Endothelial cell (in vitro differentiated cells): ENCODE measurements around the gene WDR37. TPM values are rescaled to one million over a fixed set of nuclear protein-coding genes. Genes with fewer than 3 reads are reported as not detected.

Source experiments
- DNase-seq: peaks from one replicate; pipeline ENCODE4 v3.0.0; 2021; ENCODE audit warnings: low spot score
- H3K27ac Mint-ChIP-seq: one replicate; pipeline ENCODE4 v1.8.0; 2021; ENCODE audit warnings: mixed read lengths, inconsistent platforms; ENCODE audit not compliant: unreplicated experiment
- H3K27me3 Mint-ChIP-seq: one replicate; pipeline ENCODE4 v1.8.0; 2021; ENCODE audit warnings: mild to moderate bottlenecking, moderate library complexity, mixed read lengths, inconsistent platforms; ENCODE audit not compliant: unreplicated experiment
- H3K36me3 Mint-ChIP-seq: one replicate; pipeline ENCODE4 v1.8.0; 2021; ENCODE audit warnings: mild to moderate bottlenecking, low read depth, mixed read lengths, inconsistent platforms; ENCODE audit not compliant: unreplicated experiment
- H3K4me1 Mint-ChIP-seq: one replicate; pipeline ENCODE4 v1.8.0; 2021; ENCODE audit warnings: mild to moderate bottlenecking, mixed read lengths, inconsistent platforms; ENCODE audit not compliant: unreplicated experiment
- H3K4me3 Mint-ChIP-seq: one replicate; pipeline ENCODE4 v1.8.0; 2021; ENCODE audit warnings: mild to moderate bottlenecking, mixed read lengths, inconsistent platforms; ENCODE audit not compliant: unreplicated experiment
- H3K9me3 Mint-ChIP-seq: one replicate; pipeline ENCODE4 v1.8.0; 2021; ENCODE audit warnings: mixed read lengths, inconsistent platforms; ENCODE audit not compliant: unreplicated experiment
- total RNA-seq: library from RNA; stranded (reverse); fragmentation: NEBNext Ultra II Directional; extraction: Animal tissue kit (Norgen Biotek cat#: 25700); gene quantifications from one replicate; pipeline ENCODE4 v1.2.1, GENCODE V29; 2021; ENCODE audit not compliant: unreplicated experiment
- TF ChIP-seq, protein P1 (sequence below): fragments of 200-600 bp; sonication (generic); IDR thresholded peaks from one replicate; pipeline ENCODE4 v1.5.0; 2021; ENCODE audit warnings: antibody characterized with exemption; ENCODE audit not compliant: unreplicated experiment

Gene WDR37
- total RNA-seq, 1 donor from 2014 or later: 32.6 TPM

DNA sequence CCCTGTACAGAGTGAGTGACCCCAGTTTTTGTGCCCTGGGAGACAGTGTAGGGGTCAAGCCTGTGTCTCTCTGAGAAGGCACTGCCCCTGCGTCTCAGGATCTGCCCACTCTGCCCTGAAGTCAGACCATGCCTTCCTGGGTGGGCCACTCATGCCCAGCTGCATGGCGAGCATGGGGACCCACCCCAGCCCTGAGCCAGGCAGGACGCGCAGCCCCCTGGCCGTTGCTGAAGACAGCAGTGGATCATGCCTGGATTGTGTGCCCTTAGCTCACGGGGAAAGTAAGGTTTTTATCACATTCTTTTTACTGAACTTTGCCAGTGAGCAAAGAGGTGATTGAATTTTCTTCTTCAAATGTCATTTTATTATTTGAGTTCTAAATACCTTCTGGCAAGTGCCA lies 66.2 kb downstream of the WDR37 start:
- Mint-ChIP-seq H3K9me3 (no peaks in the 10 kb centered on the region), H3K4me3 (peak overlapping the region; percentile 56), H3K36me3 (peaks cover 51% of the 10 kb centered on the region), H3K4me1 (peaks cover 19% of the 10 kb centered on the region), H3K27me3 (peaks cover 4% of the 10 kb centered on the region), H3K27ac (peak overlapping the region; percentile 10)
- TF ChIP-seq, protein P1, sequence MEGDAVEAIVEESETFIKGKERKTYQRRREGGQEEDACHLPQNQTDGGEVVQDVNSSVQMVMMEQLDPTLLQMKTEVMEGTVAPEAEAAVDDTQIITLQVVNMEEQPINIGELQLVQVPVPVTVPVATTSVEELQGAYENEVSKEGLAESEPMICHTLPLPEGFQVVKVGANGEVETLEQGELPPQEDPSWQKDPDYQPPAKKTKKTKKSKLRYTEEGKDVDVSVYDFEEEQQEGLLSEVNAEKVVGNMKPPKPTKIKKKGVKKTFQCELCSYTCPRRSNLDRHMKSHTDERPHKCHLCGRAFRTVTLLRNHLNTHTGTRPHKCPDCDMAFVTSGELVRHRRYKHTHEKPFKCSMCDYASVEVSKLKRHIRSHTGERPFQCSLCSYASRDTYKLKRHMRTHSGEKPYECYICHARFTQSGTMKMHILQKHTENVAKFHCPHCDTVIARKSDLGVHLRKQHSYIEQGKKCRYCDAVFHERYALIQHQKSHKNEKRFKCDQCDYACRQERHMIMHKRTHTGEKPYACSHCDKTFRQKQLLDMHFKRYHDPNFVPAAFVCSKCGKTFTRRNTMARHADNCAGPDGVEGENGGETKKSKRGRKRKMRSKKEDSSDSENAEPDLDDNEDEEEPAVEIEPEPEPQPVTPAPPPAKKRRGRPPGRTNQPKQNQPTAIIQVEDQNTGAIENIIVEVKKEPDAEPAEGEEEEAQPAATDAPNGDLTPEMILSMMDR: no peak
- DNase-seq: no peak

GRCh38 chr10:1123198-1123597 lies 67.0 kb downstream of the WDR37 start:
- Mint-ChIP-seq H3K4me1 (peaks cover 19% of the 10 kb centered on the region), H3K27ac (peak overlapping the region; percentile 9), H3K9me3 (no peaks in the 10 kb centered on the region), H3K36me3 (peaks cover 56% of the 10 kb centered on the region), H3K27me3 (peaks cover 4% of the 10 kb centered on the region), H3K4me3 (no peak overlapping the region)
- TF ChIP-seq, protein P1: no peak
- no peak for DNase-seq

GRCh38 chr10:1123972-1124371 lies 67.8 kb downstream of the WDR37 start:
- Mint-ChIP-seq H3K27ac (peak overlapping the region; percentile 34), H3K4me3 (no peak overlapping the region), H3K9me3 (no peaks in the 10 kb centered on the region), H3K36me3 (peaks cover 55% of the 10 kb centered on the region), H3K27me3 (peaks cover 2% of the 10 kb centered on the region), H3K4me1 (peaks cover 19% of the 10 kb centered on the region)
- TF ChIP-seq, protein P1: no peak
- DNase-seq: no peak

DNA sequence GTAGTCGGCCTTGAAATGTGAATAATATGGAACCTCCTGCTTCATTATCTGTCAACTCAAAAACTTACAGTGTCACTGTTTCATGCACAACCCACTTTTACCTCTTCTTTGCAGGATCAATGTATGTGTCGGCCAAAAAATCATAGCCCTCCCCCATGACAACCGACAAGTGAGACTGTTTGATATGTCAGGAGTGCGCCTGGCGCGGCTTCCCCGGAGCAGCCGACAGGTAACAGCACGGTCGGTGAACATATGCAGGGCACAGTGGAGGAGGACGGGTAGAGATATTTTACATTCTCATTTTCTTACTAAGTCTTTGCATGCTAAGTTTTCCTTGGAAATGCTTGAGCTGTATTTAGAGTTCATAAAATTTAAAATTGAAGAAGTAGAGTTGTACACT lies 68.6 kb downstream of the WDR37 start:
- H3K4me3 Mint-ChIP-seq: no peak overlapping the region
- H3K27me3 Mint-ChIP-seq: peaks cover 2% of the 10 kb centered on the region
- H3K9me3 Mint-ChIP-seq: no peaks in the 10 kb centered on the region
- TF ChIP-seq, protein P1: no peak
- DNase-seq: no peak
- H3K36me3 Mint-ChIP-seq: peaks cover 54% of the 10 kb centered on the region
- peak overlapping the region; percentile 34 for H3K27ac Mint-ChIP-seq
- peaks cover 19% of the 10 kb centered on the region for H3K4me1 Mint-ChIP-seq

DNA sequence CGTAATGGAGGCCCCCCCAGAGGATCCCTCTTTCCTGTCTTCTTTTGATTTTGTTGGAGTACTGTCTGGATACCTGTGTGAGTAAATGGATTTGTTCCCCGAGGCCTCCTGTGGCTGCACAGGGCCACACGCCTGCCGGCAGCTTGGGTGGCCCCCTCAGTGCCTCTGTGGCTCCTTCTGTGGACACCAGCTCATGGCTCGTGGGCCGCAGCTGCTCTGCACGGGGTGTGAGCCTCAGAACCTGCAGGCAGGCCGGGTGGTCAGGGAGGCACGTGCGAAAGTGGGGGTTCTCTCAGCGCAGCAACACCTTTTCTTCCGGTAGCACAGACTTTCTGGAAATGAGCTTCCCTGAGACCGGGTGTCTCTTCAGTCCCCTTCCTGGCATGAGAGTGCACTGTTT lies 70.3 kb downstream of the WDR37 start:
- Mint-ChIP-seq H3K9me3 (no peaks in the 10 kb centered on the region), H3K36me3 (peaks cover 63% of the 10 kb centered on the region), H3K4me3 (no peak overlapping the region), H3K4me1 (peaks cover 19% of the 10 kb centered on the region), H3K27me3 (no peaks in the 10 kb centered on the region), H3K27ac (no peak overlapping the region)
- no peak for DNase-seq
- TF ChIP-seq, protein P1: no peak
